GM23248 (cell line): ENCODE results near the gene MAN1C1.

Experiments used
- EZH2 ChIP-seq: fragments of 200-600 bp; sonication (generic); IDR thresholded peaks from 2 replicates; pipeline ENCODE4 v1.6.1; 2018; ENCODE audit warnings: antibody characterized with exemption, mild to moderate bottlenecking; ENCODE audit not compliant: insufficient read depth, poor library complexity, severe bottlenecking
- EZH2phosphoT487 ChIP-seq: fragments of 200-600 bp; sonication (generic); IDR thresholded peaks from 2 replicates; pipeline ENCODE4 v1.6.1; 2018; ENCODE audit warnings: antibody characterized with exemption, moderate library complexity, mild to moderate bottlenecking, low read depth; ENCODE audit not compliant: insufficient read depth

DNA sequence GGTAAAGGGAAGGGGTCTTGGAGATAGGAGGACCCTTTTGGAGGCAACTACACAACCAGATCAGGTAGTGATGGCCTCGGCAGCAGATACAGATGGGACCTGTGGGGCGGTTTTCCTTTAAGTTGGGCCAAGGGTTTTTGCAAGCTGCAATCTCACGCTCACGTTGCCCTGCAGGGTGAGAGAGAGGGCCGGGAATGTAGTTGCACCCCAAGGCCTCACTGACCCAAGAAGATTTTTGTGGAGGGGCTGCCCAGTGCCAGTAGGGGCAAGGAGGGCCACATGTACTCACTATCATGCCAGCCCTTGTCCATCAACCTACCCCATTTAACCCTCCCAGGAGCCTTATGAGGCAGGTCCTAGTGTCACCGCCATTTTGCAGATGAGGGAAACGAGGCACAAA is 125.7 kb downstream of the MAN1C1 start:
- TF ChIP-seq EZH2, result no peak
- TF ChIP-seq EZH2phosphoT487, result no peak
